G401 (cell line): ENCODE measurements around the gene FUNDC2. TPM values are rescaled to one million over a fixed set of nuclear protein-coding genes. Genes with fewer than 3 reads are reported as not detected.
A peak's percentile ranks its signal among the peaks of the same experiment; 100 is the strongest.

ENCODE experiments used
- DNase-seq: peaks from one replicate; pipeline ENCODE4 v3.0.0-alpha.2; 2015; ENCODE audit warnings: low spot score
- in situ Hi-C: cut with HindIII; loops from 2 replicates; pipeline ENCODE4 v1.10.0; 2016; ENCODE audit warnings: low sequenced_read_pairs, mixed read lengths
- total RNA-seq: library from RNA; depleted of rRNA; stranded (reverse); fragments of >200 nt; shearing (Covaris generic); gene quantifications from 2 replicates; pipeline ENCODE4 v1.2.3, GENCODE V29; 2014

FUNDC2 gene
- total RNA-seq, 1 experiment from 2014 or later: 44.2 TPM

DNA sequence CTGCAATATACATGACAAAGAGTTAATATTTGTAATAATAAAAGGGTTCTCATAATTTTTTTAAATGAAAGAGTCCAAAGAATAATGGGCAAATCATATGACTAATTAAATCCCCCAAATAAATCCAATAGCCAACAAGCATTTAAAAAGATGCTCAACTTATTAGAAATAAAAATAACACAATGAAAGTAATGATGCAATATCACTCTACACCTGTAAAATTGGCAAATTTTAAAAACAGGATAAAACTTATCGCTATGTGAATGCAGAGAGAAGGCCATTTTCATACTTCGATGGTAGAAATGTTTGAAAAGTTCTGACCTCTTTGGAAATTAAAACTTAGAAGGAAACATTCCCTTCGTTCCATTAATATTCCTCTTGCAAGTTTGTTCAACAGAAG, 6.1 kb upstream of the FUNDC2 start:
- in situ Hi-C loops: no loop called here
- DNase-seq: no peak

- in situ Hi-C loops: no loop called here
- DNase-seq: no peak
Observed at GRCh38 chrX:155022585-155022984, 4.1 kb upstream of the FUNDC2 start, which contains the start of gene F8. Gene F8 (minus strand): TSS chrX:155022723. CDS start chrX:155022552, 171 bp downstream.

DNA sequence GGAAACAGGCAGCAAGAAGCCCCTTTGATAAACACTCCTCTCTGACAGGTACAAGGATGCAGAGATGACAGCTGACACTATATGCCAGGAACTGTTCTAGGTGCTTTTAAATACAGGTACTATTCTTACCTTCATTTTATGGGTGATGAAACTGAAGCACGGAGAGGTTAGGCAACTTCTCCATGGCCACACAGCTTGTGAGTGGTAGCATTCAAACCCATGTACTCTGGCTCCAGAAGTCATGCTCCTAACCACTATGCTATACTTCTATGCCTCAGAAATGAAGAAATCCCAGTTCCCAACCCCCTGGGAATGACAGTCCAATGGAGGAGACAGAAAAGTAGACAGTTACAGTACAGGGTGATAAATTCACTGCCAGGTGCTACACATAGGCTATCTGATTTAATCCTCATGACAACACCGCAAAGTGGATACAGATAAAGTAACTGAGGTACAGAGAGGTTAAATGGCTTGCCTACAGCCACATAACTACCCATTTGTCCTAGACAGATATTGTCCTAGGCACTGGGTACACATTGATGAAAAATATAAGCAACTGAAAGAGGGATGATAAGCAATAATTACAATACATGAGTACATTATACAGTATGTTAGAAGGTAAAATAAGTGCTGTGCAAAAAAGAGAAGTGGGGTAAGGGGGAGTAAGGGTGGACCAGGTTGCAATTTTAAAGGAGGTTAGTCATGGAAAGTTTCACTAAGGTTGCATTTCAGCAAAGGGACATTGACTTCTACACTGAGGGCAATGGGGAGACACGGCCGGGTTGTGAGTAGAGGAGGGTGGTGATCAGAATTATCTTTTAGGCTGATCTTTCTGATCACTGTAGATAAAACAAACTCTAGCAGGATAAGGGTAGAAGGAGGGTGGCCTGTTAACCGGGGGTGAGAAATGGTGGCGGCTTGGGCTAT, 2.5 kb upstream of the FUNDC2 start:
- in situ Hi-C loops: no loop called here
- no peak for DNase-seq

DNA sequence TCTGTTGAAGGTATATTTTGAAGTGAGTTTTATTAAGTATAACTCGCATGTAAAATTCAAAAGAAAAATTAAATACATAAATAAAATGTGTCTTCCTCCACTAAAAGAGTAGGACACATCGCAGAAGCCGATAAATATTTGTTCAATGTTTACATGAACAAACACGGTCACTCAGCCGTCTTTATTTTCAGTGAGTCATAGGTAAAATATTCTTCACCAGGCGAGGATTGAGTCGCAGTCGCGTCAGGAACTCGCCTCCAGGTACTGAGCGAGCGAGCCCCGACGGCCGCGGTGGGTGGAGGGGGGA, 271 bp upstream of the FUNDC2 start:
- DNase-seq: no peak
- in situ Hi-C loops: no loop called here

GRCh38 chrX:155027509-155028066, 944 bp downstream of the FUNDC2 start:
- in situ Hi-C loops: no loop called here
- DNase-seq: peak; percentile 50

GRCh38 chrX:155028129-155028528, 1.5 kb downstream of the FUNDC2 start:
- DNase-seq: no peak
- in situ Hi-C loops: no loop called here

DNA sequence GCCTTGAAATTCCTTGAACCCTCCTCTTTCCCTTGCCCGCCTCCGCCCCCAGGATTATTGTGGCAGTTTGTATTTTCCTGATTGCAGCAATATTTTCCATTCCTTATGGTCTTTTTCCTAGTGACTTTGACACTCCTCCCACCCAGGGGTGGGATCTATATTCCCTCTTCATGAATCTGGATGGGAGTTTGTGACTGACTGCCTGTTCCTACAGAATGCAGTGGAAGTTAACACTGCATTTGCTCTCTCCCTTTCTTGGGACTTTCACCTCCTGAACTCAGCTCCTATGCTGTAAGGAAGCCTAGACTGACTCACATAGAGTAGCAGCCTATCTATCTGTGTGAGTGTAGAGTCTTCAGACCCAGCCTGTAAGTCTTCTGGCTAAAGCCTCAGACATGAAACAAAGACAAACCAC, 2.2 kb downstream of the FUNDC2 start:
- DNase-seq: peak; percentile 1

DNA sequence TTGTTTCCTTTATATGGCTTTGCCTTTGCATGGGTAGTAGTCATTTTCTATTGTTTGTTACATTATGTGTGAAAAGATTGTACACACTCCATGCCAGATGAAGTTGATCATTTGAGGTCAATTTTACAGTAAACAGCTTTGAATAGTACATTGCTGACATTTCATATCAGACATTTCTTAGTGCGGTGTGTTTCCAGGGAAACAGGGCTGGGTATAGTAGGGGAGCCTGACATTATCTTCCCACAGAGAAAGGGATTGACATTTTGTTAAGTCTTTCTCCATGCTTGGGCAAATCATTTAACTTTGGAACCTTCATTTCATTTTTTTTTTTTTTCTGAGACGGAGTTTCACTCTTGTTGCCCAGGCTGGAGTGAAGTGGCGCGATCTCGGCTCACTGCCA, 5.0 kb downstream of the FUNDC2 start:
- DNase-seq: no peak
- in situ Hi-C loops: no loop called here

More for the DNA sequence above, 2.2 kb downstream of the FUNDC2 start:
- in situ Hi-C loops: no loop called here

DNA sequence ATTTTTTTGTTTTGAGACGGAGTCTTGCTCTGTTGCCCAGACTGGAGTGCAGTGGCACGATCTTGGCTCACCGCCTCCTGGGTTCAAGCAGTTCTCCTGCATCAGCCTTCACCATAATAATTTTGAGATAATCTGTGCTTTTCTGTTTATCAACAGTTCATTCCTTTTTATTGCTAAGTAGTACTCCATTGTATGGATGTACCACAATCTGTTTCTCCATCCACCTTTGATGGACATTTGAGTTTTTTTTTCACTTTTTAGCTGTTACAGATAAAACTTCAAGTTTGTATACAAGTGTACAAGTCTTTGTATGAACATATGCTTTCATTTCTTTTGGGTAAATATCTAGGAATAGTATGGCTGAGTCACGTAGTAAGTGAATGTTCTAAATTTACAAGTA, 9.0 kb downstream of the FUNDC2 start:
- in situ Hi-C loops: no loop called here
- no peak for DNase-seq

GRCh38 chrX:155046129-155046810, 19.6 kb downstream of the FUNDC2 start:
- in situ Hi-C loops: no loop called here
- DNase-seq: no peak

DNA sequence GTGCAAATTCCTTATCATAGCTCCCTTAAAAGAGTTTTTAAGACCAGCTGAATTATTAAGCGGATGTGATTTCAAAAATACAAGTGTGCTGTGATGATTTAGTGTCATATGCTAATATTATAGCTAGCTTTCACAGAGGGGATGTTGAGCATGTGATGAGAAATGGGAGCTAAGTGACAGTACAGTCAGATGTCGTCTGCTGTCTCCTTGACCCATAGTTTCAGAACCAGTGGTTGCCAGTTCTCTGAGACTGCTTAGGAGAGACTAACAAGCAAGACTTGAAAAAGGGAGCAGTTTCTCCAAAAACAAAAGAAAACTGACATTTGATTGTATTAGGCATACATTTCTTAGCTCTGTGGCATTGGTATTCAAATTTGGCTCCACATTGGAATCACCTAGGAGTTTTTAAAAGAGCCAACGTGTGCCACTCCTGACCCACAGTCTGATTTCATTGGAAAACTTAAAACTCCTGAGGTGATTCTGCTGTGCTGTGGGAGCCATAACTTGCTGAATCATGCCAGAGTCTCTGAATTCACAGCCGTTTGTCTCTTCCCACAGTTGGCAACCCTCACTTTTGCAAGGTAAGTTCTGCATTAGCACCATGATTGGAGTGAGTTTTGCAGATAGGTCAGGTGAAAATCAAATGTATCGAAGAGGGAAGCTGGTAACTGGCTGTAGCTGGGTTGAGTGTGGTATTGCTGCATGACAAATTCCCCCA, 20.3 kb downstream of the FUNDC2 start:
- in situ Hi-C loops: no loop called here
- DNase-seq: no peak

DNA sequence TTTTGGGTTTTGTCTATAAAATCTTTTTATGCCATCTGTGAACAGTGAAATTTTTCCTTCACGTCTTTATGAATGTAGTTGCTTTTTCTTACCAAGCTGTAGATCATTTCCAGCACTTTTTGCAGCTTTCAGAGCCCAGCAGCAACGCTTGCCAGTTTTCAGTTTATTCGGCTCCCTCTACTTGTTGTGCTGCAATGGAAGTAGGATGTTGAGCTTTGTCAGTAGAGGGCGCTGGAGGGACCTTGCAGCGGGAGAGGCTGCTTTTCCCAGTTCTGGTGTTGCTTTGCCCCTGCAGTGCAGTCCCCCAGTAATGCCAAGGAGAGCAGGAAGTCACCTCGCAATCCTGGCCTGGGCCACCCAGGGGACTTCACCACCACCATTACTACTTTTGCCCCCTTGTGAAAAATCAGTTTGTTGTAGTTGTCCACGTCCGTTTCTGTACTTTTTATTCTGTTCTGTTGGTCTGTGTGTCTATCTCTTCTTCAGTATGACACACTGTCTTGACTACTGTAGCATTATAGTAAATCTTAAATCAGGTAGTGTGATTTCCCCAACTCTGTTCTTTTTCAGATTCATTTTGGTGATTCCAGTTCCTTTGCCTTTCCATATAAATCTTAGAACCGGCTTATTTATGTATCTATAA, 22.5 kb downstream of the FUNDC2 start:
- DNase-seq: peak; percentile 57
- in situ Hi-C loops: no loop called here

DNA sequence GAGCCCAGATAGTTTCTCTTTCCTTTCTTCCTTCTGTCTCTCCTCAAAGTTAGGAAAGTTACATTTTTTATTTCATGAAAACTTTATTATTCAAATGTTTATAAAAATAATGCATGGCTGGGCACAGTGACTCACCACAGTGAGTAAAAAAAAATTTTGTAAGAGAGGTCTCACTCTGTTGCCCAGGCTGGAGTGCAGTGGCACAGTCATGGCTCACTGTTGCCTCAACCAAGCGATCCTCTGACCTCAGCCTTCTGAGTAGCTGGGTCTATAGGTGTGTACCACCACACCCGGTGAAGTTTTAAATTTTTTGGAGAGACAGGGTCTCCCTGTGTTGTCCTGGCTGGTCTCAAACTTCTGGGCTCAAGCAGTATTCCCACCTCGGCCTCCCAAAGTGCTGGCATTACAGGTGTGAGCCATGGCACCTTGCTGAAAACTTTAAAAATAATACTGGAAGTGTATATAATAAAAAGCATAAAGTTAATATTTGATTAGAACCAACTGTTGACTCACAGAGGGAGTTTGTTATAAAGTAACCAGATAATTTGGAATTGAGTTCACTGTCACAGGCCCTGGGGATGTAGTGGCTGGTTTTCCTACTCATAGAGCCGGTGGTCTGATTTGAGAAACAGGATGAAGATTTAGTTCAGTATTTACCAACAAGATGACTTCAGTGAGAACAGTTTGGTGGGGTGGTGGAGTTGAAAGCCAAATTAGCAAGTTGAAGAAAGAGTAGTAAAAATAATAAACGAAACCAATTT, 26.3 kb downstream of the FUNDC2 start:
- DNase-seq: no peak
- in situ Hi-C loops: no loop called here

GRCh38 chrX:155053656-155054055, 27.0 kb downstream of the FUNDC2 start:
- in situ Hi-C loops: no loop called here
- DNase-seq: no peak

DNA sequence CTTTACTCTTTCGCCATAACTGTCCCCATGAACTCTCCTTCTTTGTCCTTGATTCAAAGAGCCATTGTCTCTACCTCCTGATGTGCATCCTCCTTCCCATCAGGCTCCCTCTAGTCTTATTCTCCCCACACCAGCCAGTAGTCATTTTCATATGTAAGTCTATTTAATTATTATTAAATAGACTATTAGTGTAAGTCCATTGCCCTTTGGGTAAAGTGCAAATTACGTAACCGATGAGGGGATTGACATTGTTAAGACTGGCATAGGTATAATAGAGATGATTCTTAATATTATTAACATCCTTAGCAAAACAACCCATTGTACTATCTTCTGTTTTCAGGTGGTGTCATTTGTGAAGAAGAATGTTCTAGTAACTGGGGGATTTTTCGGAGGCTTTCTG, 27.6 kb downstream of the FUNDC2 start:
- in situ Hi-C loops: no loop called here
- no peak for DNase-seq

GRCh38 chrX:155055494-155055893, 28.9 kb downstream of the FUNDC2 start:
- no peak for DNase-seq

DNA sequence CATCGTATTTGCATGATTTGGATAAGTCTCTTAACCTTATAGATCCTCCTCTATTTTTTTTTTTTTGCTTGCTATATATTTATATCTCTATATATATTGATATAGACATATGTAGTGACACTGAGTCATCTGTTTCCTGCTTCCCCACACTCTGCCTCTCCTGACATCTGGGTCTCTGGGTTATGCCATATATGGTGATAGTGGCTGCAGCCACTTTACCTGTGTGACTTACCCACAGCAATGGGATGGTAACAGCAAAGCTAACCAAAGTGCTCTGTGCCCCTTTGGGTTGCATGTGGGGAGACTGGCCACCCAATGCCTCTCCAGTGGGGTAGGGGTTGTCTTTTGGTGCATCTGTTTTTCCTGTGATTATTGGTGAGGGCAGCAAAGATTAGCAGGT, 29.8 kb downstream of the FUNDC2 start:
- in situ Hi-C loops: no loop called here
- DNase-seq: no peak

More at GRCh38 chrX:155055494-155055893, 28.9 kb downstream of the FUNDC2 start:
- in situ Hi-C loops: no loop called here
